CD4-positive, alpha-beta T cell treated with Interleukin-15 for 4 hours (primary cell): Measurements from ENCODE around the gene DDX25.
"Not testable (repeated sequence)": the region's sequence is repeated elsewhere in the genome, so short reads cannot be mapped to it uniquely, and the experiment has no call there.

Experiments
- DNase-seq: peaks from one replicate; pipeline ENCODE4 v3.0.0-alpha.2; 2020; ENCODE audit warnings: low spot score

DDX25 gene

GRCh38 chr11:125903711-125904659, at the start of gene DDX25:
DDX25 (plus strand) TSS chr11:125904508; CDS start chr11:125904518, 10 bp downstream.
- DNase-seq: no peak

GRCh38 chr11:125857670-125858069, 46.6 kb upstream of the DDX25 start:
- not testable (repeated sequence) for DNase-seq

- DNase-seq: not testable (repeated sequence)
Observed at GRCh38 chr11:125862786-125863185, 41.5 kb upstream of the DDX25 start.

- DNase-seq: not testable (repeated sequence)
Observed at GRCh38 chr11:125865354-125865753, 39.0 kb upstream of the DDX25 start.

- DNase-seq: no peak
Observed at GRCh38 chr11:125869521-125869920, 34.8 kb upstream of the DDX25 start.

- no peak for DNase-seq
Observed at GRCh38 chr11:125871391-125872137, 32.7 kb upstream of the DDX25 start.

GRCh38 chr11:125872138-125872491, 32.2 kb upstream of the DDX25 start:
- no peak for DNase-seq

GRCh38 chr11:125873881-125874555, 30.3 kb upstream of the DDX25 start:
- DNase-seq: no peak

GRCh38 chr11:125874556-125875124, 29.7 kb upstream of the DDX25 start:
- DNase-seq: peak; percentile 49

- DNase-seq: no peak
Observed at GRCh38 chr11:125881291-125881690, 23.0 kb upstream of the DDX25 start.

- no peak for DNase-seq
Observed at GRCh38 chr11:125883375-125883774, 20.9 kb upstream of the DDX25 start.

GRCh38 chr11:125886997-125887372, 17.3 kb upstream of the DDX25 start:
- DNase-seq: peak; percentile 20

GRCh38 chr11:125887373-125888324, 16.7 kb upstream of the DDX25 start, which contains the start of gene HYLS1:
HYLS1 (plus strand) TSS chr11:125887668; CDS start chr11:125899369, 11,701 bp downstream.
- peak; percentile 96 for DNase-seq

- DNase-seq: no peak
Observed at GRCh38 chr11:125890447-125891100, 13.7 kb upstream of the DDX25 start.

- DNase-seq: no peak
Observed at GRCh38 chr11:125892071-125892470, 12.2 kb upstream of the DDX25 start.

- no peak for DNase-seq
Observed at GRCh38 chr11:125892994-125893393, 11.3 kb upstream of the DDX25 start.

- no peak for DNase-seq
Observed at GRCh38 chr11:125901872-125902271, 2.4 kb upstream of the DDX25 start.

GRCh38 chr11:125902277-125902926, 1.9 kb upstream of the DDX25 start:
- no peak for DNase-seq

- peak; percentile 87 for DNase-seq
Observed at GRCh38 chr11:125902927-125903710, 1.2 kb upstream of the DDX25 start, which contains the start of gene PUS3. PUS3 (minus strand) TSS chr11:125903206; CDS start chr11:125896284, 6,922 bp downstream.
